Ishikawa (cell line): Measurements from ENCODE around the gene TMED9.

Experiments used
- CEBPB ChIP-seq: IDR thresholded peaks from 2 replicates; pipeline ENCODE4 v1.6.1; 2012
- CREB1 ChIP-seq: IDR thresholded peaks from 2 replicates; pipeline ENCODE4 v1.6.1; 2012; ENCODE audit warnings: low read depth
- EP300 ChIP-seq: IDR thresholded peaks from 2 replicates; pipeline ENCODE4 v1.6.1; 2012; ENCODE audit warnings: borderline replicate concordance
- MAX ChIP-seq: IDR thresholded peaks from 2 replicates; pipeline ENCODE4 v1.6.1; 2012
- NFIC ChIP-seq: IDR thresholded peaks from 2 replicates; pipeline ENCODE4 v1.6.1; 2012
- RAD21 ChIP-seq: IDR thresholded peaks from 2 replicates; pipeline ENCODE4 v1.6.1; 2012; ENCODE audit warnings: low read depth
- REST ChIP-seq: IDR thresholded peaks from 2 replicates; pipeline ENCODE4 v1.6.1; 2012; ENCODE audit warnings: low read depth, mild to moderate bottlenecking
- TCF12 ChIP-seq: IDR thresholded peaks from 2 replicates; pipeline ENCODE4 v1.6.1; 2012; ENCODE audit warnings: low read depth
- TEAD4 ChIP-seq: IDR thresholded peaks from 2 replicates; pipeline ENCODE4 v1.6.1; 2012
- YY1 ChIP-seq: IDR thresholded peaks from 2 replicates; pipeline ENCODE4 v1.6.1; 2012; ENCODE audit warnings: low read depth

DNA sequence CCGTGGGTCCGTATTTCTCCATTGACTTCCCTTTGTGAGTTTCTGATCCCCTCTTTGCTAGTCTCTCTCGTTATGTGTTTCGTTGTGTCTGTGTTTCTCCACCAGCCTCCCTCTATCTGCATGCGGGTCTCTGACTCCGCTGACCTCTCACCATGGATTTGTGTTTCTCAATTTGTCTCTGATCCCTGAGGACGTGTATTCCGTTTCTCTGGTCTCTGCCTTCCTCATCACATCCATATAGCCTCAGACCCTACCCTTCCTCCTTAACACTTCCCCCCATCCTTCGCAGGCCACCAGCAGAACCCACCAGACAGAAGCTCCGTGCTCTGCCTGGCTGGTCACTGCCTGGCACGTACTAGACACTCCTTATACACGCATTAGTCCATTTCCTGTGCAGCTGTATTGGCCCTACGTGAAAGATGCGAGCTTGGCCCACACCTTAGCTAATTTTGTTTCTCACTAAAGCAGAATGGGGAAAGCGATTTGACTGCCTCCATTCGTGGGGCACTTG, 8.6 kb downstream of the TMED9 start:
- TF ChIP-seq REST (no peak), TCF12 (no peak), TEAD4 (no peak), EP300 (no peak), CREB1 (no peak), MAX (no peak), RAD21 (no peak), NFIC (no peak), YY1 (no peak), CEBPB (no peak)
